GM18520 (cell line): ENCODE measurements around the gene VASH1.

Experiments
- ATAC-seq: cut with Tn5 transposase; IDR thresholded peaks from one replicate; pipeline ENCODE4 v1.9.1; 2021; ENCODE audit not compliant: unreplicated experiment

Gene VASH1

DNA sequence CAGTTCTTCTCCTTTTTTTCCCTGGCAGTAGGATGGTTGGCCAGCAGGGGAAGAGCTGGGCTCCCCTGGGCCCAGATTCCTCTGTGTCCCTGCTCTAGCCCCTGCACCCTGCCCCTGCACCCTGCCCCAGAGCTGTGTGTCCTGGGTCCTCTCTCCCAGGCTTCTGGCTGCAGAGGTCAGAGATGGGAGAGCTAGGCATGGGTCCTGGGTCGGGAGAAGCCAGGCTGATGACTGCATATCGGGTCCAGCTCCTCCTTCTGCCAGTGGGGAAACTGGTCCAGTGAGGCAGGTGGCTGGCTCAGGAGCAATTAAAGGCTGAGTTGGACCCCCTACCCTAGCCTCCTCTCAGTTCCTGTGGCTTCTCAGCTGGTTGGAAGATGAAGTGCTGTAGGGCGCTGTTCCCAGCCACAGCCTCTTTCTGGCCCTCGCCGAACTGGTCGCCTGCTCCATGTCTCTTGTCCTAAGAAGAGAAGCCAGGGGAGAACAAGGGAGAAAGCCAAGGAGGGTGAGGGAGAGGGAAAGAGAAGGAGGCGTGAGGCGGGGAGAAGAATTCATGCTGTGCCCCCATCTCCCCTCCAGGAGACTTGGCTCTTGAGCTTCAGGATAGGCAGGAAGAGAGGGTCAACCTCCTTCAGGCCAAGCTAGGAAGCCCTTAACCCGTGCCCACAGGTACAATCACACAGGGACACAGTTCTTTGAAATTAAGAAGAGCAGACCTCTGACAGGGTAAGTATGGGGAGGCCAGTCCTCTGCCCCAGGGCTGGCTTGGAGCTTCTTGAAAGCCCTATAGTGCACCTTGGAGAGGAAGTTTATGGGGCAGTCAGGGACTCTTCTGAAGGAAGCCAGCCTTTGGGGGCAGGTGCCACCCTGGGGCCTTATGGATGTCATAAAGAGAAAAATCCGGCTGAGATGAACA, 9.5 kb downstream of the VASH1 start:
- ATAC-seq, result no peak

DNA sequence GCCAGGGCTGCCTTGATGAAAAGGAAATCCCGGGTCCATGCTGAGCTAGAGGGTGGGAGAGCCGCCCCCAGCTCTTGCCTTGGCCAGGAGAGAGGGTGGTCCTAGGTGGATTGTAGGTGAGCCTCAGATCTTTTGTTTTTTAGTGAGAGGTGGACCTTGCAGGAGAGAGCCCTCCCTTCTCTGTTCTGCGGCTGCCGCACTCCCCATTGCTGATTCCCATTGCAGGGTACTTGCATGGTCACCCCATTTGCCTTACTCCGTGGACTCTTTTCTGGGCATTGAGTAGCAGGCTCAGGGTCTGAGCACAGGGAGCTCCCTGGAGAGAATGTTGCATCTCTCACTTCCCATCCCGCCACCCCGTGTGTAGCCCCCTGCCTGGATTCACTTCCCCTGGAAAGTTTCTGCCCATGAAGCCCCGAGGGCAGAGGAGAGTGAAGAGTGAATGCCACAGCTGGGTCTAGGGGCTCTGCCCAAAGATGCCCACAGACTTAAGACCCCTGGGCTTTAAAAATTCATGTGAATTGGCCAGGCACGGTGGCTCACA, 10.2 kb downstream of the VASH1 start:
- ATAC-seq, result no peak

DNA sequence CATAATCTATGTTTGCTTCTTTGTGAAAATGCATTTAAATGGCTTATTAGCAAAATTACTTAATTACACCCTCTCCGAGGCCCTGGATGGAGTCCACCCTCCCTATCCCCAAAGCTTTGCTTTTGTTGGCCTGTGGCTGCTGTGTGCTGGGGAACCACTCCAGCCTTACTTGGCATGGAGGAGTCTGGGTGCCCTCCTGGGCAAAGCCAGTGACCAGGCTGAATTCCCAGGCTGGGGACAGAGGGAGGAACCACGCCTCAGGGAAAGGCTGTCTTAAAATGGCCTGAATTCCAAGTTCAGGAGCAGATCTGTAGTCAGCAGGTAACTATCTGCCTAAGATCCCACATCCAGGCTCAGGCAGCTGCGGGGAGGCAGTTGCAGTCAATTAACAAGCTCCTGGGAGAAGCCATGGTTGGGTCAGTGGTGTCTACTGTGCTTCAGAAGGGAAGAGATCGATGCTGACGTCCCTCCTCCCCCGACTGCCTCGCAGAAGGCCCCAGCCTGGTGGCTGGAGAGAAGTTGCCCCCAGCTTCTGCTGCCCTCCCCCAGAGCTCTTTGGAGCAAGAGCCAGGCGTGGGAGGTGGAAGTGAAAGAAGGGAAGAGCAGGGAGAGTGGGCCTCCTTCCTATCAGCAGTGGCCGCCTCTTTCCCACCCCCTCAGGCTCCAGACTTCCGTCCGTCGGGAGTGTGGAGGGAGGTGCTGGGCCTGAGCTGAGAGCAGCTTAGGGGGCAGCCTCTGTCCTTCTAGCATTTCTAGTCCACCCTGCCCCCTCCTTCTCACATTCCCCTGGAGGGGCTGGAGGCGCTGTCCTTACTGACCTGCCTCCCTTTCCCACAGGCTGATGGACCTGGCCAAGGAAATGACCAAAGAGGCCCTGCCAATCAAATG, 11.3 kb downstream of the VASH1 start:
- ATAC-seq, result no peak

DNA sequence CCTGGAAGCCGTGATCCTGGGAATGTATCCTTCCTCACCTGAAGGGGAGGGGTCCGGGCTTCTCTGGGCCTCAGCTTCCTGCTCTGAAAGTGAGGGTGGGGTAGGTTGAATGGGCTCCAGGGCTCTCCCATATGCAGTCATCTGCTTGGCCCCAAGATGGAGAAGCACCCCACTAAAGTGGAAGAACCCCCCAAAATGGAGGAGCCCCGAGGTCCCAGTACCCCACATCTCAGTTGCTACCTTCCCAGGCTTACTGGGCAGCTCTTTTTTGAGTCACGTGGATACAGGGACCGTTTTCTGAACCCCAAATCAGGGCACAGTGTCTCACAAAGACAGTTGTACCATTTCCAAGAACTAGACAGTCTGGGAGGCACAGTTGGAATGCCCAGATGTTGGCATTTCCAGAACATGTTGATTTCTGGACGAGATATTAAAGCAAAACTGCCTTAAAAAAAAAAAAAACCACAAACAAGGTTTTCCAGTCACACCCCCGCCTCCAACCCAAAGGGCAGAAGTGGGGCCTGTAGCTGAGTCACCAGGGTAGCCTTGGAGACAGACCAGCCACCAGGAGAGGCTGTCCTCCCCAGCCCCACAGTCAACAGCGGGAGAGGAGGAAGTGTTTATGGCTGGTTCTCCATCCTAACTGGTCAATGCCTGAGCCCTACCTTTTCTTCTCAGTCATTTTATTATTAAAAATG, 12.1 kb downstream of the VASH1 start:
- no peak for ATAC-seq

DNA sequence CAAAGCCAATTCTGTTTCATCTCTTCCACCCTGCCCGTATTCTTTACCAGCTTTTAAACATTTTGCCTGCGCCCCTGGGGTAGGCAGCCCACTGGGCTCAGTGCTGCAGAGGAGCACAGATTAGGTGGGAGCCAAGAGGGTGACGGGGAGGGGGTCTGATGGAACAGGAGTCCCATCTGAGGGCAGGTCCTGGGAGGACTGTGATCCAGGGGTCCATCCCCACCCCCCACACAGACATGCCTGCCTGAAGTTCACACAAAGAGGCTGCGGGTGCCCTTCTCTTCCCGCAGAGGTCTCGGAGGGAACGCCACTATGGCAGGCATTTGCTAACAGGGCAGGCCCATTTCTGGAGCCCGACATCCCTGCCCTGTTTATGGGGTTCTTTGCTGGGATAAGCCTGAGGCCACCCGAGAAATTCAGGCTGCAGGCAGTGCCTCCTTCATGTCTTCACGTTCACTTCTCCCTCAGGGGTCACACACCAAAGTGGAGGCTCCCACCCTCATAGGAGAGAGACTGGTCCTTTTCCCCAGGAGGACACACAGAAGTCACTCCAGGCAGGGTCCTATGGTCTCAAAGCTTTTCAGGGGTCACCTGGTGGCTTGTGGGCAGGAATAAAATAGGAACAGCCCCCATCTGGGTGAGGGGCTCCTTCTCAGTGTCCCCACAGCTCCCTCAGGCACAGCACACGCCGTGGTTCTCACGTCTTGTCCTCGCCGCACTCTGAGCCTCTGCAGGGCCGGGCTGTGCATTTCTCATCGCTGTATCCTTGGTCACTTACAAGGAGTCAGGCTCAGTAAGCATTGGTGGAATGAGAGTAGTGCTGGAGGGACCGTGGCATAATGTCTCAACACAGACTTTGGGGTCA, 12.9 kb downstream of the VASH1 start:
- no peak for ATAC-seq

DNA sequence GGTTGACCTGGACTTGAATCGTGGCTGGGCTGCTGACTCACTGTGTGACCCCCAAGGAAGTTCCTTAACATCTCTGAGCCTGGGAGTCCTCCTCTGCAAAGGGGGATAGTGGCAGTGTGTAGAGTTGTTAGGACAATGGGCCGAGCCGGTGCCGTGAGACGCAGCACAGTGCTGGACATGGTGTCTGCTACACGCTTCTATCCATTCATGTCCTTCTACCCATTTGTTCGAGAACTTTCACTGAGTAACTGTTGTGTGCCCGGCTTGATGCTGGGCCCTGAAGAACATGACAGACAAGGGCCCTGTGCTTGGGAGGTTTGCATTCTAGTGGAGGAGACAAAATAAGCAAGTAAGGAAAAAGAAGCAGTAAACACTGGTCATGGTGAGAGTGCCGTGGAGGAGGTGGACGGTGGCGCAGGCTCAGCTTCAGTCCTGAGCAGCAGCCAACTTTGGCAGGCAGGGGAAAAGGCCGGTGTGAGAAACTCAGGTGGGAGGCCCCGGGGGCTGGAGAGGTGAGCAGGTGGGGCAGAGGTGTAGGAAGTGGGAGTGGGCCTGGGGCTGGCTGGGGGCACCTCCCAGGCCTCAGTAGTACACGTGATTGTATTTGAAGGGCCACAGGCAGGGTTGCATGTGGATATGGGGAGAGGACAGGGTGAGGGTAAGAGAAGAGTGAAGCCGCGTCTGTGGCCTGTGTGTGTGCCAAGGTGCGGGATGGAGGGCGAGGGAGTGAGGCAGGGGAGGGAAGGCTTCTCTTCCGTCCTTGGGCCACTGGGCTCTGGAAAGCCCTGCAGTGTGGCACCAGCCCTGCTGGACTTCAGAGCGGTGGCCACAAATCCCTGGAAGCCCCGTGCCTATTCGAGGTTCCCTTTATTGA, 13.8 kb downstream of the VASH1 start:
- ATAC-seq, result no peak

DNA sequence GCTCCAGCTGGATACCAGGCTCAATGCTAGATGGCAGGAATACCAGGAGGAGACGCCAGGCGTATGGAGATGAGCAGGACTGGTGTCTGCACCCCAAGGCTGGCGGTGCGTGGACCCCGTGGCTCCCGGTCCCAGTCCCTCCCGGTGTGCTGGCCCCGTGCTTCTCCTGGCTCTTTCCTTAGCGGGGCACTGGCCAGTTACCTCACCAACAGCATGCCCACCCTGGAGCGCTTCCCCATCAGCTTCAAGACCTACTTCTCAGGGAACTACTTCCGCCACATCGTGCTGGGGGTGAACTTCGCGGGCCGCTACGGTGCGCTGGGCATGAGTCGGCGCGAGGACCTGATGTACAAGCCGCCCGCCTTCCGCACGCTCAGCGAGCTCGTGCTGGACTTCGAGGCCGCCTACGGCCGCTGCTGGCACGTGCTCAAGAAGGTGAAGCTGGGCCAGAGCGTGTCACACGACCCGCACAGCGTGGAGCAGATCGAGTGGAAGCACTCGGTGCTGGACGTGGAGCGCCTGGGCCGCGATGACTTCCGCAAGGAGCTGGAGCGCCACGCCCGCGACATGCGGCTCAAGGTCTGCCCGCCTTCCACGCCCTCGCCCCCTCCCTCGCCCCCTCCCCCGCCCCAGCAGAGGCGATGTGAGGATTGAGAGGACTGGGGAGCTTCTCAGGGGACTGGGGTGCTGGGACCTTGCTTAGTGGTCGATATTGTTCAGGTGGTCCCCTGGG, 14.6 kb downstream of the VASH1 start:
- no peak for ATAC-seq

DNA sequence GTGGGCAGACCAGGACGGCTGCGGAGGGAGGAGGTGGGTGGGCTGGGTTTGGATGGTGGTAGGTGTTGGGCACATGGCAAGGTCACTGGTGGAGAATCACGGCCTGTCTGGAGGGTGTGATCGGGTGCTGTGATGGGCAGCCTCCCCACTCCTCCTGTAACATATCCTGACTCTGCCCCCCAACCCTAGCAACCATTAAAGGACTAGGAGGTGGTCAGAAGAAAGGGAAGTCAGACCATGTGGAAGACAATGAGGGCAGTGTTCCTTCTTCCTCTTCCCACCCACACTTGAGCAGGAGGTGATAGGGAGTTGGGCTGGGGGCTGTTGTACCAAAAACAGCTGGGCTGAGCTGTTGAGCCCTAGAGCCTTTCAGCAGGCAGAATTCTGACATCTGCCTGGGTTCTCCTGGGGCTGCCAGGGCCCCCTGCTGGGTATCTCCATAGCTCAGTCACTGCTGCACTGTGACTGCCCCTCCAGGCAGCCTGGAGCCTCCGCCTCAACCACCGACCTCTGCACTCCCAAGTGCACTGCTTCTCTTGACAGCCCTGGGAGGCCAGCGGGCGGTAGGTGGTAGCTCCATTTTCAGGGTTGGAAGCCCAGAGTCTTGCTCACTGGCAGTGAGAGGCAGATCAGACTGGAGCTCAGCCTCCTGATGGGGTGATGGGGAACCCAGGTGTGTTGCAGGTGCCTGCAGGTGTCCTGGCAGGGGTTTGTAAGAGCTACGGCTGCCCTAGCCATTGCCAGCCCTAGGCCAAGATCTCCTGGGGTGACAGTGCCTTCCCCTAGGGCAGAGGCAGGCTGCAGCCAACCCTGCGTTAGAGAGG, 15.4 kb downstream of the VASH1 start:
- ATAC-seq, result no peak

DNA sequence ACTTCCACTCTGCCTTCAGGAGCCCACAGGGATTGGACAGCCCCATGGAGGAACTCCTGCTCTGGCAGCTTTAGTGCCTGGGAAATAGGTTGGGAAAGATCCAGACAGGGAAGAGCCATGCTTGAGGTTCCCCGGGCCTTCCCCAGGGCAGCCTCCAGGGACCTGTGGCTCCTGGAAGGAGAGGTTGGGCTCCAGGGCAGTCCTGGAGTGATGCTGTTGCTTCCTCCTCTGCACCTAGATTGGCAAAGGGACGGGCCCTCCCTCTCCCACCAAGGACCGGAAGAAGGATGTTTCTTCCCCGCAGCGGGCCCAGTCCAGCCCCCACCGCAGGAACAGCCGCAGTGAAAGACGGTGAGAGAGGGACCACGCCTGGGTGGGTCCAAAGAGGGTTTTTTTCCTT, 16.5 kb downstream of the VASH1 start:
- no peak for ATAC-seq

DNA sequence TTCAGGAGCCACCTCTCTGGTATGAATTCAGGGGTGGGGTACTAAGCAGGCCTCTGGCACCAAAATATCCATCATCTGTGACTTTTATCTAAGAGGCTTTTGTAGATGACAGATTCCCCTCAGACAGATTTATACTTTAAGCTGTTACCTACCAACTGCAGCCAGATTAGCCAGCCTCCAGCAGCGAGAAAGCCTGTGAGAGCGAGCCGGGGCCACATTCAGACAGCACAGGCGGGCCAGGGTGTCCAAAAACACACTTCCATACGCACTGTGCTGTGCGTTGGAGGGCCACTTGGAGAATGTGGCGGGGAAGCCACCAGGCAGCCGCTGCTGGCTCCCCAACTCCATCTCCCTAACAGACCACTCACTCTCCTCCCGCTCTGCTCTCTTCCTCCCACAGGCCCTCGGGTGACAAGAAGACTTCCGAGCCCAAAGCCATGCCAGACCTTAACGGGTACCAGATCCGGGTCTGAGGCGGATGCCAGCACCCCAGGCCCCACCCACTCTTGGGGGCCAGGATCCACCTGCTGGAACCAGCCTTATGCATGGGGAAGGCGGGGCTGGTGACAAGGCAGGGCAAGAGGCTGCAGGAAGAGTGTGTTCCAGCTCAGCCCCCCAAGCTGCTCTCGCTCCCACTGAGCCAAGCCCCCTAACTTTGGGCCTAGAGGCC, 17.4 kb downstream of the VASH1 start:
- ATAC-seq, result no peak

DNA sequence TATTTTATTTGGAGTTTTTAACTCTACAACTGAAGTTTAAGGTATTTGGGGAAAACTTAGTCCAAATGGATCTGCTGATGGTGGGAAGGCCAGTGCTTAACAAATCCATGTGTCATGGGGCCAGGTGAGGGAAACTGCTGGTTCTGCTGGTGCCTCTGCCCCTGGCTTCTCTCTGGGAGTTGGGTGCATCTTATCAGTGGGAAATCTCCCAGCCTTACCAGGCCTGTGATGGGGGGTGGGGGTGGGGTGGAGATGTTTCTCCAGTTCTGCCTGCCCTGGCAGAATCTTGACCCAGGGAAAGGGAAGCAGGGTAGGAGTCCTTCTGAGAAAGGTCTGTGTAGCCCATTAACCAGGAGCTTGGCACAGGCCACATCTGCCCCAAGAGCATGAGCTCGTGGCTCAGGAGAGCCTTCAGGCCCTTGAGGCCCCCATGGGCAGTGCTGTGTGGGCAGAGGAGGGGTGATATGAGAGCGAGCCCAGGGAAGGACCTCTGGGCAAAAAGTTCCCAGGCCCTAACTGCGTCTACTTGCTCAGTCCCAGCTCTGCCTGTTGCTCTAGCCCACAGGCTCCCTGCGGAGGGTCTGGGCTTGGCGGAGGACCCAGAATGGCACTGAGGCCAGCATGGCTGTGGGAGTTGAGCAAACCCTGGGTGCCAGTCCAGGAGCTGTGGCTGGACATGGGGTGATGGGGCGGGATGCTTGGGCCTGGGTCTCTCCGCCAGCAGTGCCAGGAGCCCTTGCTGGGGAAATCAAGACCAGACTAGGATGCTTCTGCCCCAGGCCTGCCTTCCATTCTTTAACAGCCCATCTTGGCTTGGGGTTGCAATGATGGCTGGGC, 18.2 kb downstream of the VASH1 start:
- no peak for ATAC-seq

DNA sequence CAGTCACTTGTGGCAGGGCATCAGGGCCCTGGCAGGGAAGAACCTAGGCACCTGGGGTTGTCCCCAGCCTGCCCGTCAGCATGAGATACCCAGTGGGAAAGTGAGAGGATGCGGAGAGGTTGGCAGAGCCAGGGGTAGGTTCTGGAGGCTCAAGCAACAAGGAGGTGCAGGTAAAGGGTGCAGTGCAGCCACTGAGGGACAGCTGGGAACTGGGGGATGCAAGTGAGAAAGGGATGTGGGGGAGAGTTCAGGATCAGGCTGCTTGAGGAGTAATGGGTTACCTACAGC, 18.7 kb downstream of the VASH1 start:
- no peak for ATAC-seq

DNA sequence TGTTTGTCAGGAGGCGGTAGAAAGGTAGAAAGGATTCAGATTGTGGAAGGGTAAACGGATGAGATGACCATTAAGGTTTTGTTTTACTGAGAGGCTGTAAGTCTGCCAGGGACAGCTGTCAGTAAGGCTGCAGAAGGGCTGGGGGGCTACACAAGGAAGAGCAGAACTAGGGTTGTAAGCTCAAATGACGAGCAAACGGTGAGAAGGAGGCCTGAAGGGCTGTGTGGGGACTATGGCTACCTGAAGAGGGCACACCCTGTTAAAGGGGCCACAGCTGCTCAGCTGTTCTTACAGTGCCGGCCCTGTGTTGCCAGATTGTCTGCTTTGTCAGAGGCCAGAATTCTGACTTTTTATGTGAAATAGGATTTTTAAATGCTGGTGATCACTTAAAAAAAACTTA, 19.1 kb downstream of the VASH1 start:
- ATAC-seq, result no peak

DNA sequence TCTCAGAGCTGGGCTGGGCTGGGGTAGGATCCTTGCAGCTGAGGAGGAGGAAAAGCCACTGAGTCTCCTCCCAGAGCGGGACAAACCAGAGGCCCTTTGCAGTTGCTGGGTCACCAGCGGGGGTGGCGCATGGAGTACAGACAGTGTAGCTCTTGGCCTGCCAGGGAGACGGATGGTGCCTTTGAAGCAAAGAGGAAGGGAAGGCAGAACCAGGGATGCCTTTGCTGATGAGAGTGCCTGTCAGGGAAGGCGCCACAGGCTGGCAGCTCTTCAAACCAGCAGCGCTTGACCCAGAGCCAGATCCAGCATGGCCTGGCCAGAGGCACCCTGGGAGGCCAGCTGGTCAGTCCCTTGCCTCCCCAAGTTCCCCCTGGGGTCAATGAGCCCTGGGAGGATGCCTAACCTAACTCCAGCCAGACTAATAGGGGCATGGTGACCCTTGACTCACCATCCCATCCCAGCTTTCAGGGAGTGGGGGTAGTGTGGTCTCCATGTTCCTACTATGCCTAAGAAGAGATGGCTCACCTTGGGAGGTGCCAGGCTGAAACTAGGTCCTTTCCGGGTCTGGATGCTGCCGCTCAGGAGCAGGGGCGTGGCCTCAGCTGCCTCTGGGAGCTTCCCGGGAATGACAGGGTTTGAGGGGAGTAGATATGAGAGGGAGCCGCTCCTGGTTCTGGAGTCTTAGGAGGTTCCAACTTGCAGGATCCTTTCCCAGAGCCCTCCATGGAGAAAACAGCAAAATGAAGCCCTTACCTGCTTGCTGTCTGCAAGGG, 19.8 kb downstream of the VASH1 start:
- ATAC-seq, result no peak

DNA sequence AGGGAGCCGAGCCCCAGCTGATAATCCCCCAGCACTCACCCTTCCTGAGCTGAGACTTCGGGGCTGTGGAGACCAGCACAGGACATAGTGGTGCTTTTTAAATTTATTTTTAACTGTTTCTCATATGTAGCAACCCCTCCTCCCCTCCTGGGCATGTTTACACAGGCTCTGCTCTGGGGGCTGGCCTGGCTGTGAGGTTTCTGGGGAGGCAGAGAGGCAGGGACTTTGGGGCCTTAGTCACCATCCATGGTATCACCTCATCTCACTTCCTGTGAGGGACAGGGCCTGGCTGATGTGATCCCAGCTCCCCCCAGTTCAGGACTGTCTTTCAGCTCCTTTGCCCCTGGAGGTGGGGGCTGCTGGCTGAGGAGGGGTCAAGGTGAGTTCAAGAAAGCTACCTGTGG, 20.4 kb downstream of the VASH1 start:
- ATAC-seq, result no peak
